Subcutaneous adipose tissue (tissue), 4 donors: ENCODE measurements around the gene BAZ2B. TPM values are rescaled to one million over a fixed set of nuclear protein-coding genes. Genes with fewer than 3 reads are reported as not detected.

Source experiments
- CTCF ChIP-seq: fragments of 450-650 bp; IDR thresholded peaks from one replicate; pipeline ENCODE4 v1.5.1; 2016; ENCODE audit warnings: low read depth, mild to moderate bottlenecking, control low read depth, antibody characterized with exemption, moderate library complexity
- total RNA-seq, 4 donors: library from RNA; depleted of rRNA; stranded (reverse); fragments of >200 nt; gene quantifications; one replicate each; pipeline ENCODE4 v1.1.0, GENCODE V29; 2016

Gene BAZ2B
- total RNA-seq, 4 donors from 2014 or later, result 106 to 128 (median 112) TPM

- TF ChIP-seq CTCF, result no peak
Observed at GRCh38 chr2:159508140-159508539, 108.2 kb downstream of the BAZ2B start.

- no peak for TF ChIP-seq CTCF
Observed at GRCh38 chr2:159506764-159507440, 109.4 kb downstream of the BAZ2B start.

GRCh38 chr2:159506202-159506601 is 110.1 kb downstream of the BAZ2B start:
- TF ChIP-seq CTCF, result no peak

GRCh38 chr2:159505196-159505595 is 111.2 kb downstream of the BAZ2B start:
- TF ChIP-seq CTCF, result no peak

- no peak for TF ChIP-seq CTCF
Observed at GRCh38 chr2:159501743-159502142, 114.6 kb downstream of the BAZ2B start.

- no peak for TF ChIP-seq CTCF
Observed at GRCh38 chr2:159497847-159498246, 118.5 kb downstream of the BAZ2B start.

GRCh38 chr2:159497256-159497655 is 119.1 kb downstream of the BAZ2B start:
- TF ChIP-seq CTCF, result no peak
